Skeletal muscle tissue (tissue), 4 donors: ENCODE measurements around the gene SLC47A1. TPM values are rescaled to one million over a fixed set of nuclear protein-coding genes. Genes with fewer than 3 reads are reported as not detected.

ENCODE experiments used
- H3K27ac ChIP-seq: one replicate; pipeline ENCODE4 v1.7.0; 2013; ENCODE audit warnings: mild to moderate bottlenecking, low read depth, low read length, inconsistent platforms
- H3K27me3 ChIP-seq, 3 donors: one replicate each; pipeline ENCODE4 v1.7.0; 2013; ENCODE audit warnings: low read length in 3 of 3; ENCODE audit not compliant: control insufficient read depth in 3 of 3, insufficient read depth in 3 of 3
- H3K36me3 ChIP-seq, 3 donors: one replicate each; pipeline ENCODE4 v1.7.0; 2013; ENCODE audit warnings: low read length in 3 of 3; ENCODE audit not compliant: control insufficient read depth in 3 of 3, insufficient read depth in 3 of 3
- H3K4me1 ChIP-seq, 3 donors: one replicate each; pipeline ENCODE4 v1.7.0; 2013; ENCODE audit warnings: low read length in 3 of 3, mild to moderate bottlenecking in 3 of 3; ENCODE audit not compliant: control insufficient read depth in 3 of 3, insufficient read depth in 3 of 3
- H3K4me3 ChIP-seq, 3 donors: one replicate each; pipeline ENCODE4 v1.7.0; 2013; ENCODE audit warnings: low read length in 3 of 3
- H3K9ac ChIP-seq, 3 donors: one replicate each; pipeline ENCODE4 v1.7.0; 2013; ENCODE audit warnings: low read length in 3 of 3, mild to moderate bottlenecking in 3 of 3, moderate library complexity in 2 of 3, low read depth in 1 of 3
- H3K9me3 ChIP-seq, 3 donors: one replicate each; pipeline ENCODE4 v1.7.0; 2013; ENCODE audit warnings: low read length in 3 of 3; ENCODE audit not compliant: control insufficient read depth in 3 of 3
- total RNA-seq: library from RNA; depleted of rRNA; stranded (reverse); fragments of >200 nt; gene quantifications from one replicate; pipeline ENCODE4 v1.2.3, GENCODE V29; 2014
- donor health status: Osteomylitis.

The SLC47A1 gene
- total RNA-seq, 1 donor from 2014 or later, result 0.52 TPM

DNA sequence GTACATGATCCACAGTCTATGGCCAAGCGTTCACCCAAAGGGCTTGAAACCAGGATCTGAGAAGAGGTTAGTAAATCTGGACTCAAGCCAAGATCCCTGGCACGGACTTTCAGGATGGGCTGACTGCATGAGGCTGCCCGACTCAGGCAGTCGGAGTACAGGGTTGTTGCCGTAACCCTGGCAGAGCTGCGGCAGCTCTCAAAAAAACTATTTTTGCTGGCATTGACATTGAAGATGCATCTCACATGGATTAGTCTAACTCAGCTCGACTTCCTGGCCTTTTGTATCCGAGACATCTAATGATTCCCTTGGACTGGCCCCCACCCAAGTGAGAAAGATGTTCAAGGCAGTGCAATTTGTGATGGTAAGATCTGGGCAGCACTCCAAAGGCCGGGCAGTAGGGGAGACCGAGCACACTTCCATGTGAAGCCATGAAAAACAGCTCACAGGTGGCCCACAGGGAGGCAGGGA, 6.2 kb downstream of the SLC47A1 start:
- no peaks in the 10 kb centered on the region for H3K9me3 ChIP-seq
- peaks cover 23 to 38% (median 27%) of the 10 kb centered on the region in 3 donors for H3K4me1 ChIP-seq
- no peak overlapping the region for H3K27ac ChIP-seq

DNA sequence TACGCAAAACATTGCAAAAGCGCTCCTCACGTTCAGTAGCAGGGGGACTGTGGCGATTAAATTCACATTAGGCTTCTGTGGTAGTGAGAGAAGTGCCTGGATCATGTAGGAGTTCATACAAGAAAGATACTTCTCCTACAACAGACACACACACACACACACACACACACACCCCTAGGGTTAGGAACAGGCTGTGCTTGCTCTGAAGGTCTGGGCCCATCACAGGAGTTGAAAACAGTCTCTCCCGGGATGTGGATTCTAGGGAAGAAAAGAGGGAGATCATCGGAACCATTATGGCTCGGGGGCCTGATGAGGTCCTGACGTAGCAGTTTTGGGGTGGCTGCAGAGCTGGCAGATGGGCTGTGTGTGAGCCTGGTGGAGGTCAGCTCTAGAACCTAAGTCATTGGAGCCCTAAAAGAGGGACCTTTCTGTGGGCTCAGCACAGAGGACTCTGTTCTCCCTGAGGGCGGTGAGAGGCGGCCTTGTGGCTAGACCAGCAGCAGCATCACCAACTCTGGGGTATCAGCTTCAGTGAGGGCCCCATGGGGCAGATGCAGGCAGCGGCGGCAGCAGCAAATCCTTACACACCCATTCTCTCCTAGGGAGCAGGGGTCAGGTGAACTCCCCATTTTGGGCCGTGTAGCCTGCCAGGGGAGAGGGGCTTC, 7.2 kb downstream of the SLC47A1 start:
- Histone ChIP-seq H3K9me3 (no peaks in the 10 kb centered on the region), H3K36me3 (no peaks in the 10 kb centered on the region), H3K4me3 (no peak overlapping the region), H3K27me3 (no peaks in the 10 kb centered on the region), H3K9ac (no peak overlapping the region), H3K27ac (no peak overlapping the region), H3K4me1 (peaks cover 23 to 37% (median 26%) of the 10 kb centered on the region in 3 donors)

More for the DNA sequence above, 6.2 kb downstream of the SLC47A1 start:
- Histone ChIP-seq H3K27me3 (peaks cover 0 to under 1% (median 0%) of the 10 kb centered on the region in 3 donors), H3K9ac (peak overlapping the region in 1 of 3 donors; percentile 41), H3K4me3 (no peak overlapping the region), H3K36me3 (no peaks in the 10 kb centered on the region)

DNA sequence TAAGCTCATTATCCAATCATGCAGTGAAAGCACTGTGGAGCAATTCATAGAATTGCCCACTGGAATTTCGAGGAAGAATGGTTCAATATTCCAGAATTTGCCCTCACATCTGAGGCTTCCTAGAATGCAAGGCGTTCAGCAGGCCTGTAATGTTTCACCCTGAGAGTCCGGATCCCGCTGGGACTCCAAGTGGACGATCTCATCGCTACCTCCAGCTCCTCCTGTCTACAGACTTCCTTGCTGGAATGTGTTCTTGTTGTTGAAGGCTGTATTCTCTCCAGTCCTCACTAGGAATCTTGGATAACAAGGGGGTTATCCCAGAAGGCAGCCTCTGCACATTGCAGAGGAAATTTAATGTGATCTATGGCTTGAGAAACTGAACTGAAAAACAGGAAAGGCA, 7.8 kb downstream of the SLC47A1 start:
- no peaks in the 10 kb centered on the region for H3K36me3 ChIP-seq
- H3K4me1 ChIP-seq, result peaks cover 23 to 38% (median 26%) of the 10 kb centered on the region in 3 donors
- no peaks in the 10 kb centered on the region for H3K9me3 ChIP-seq
- no peaks in the 10 kb centered on the region for H3K27me3 ChIP-seq
- no peak overlapping the region for H3K9ac ChIP-seq
- H3K27ac ChIP-seq, result no peak overlapping the region
- no peak overlapping the region for H3K4me3 ChIP-seq

DNA sequence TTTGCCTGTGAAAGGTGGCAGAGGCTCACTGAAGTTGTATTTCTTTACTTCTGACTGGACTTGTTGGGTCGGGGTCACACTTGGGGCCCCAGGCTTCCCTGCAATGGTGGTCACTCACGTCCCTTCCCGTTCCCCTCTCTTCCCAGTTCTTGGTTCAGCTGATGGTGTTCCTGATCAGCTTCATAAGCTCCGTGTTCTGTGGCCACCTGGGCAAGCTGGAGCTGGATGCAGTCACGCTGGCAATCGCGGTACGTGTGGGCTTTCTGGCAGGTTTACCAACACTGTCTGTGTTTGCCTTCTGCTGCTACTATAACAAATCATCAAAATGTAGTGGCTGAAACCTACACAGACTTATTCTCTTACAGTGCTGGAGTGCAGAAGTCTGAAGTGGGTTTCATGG, 8.6 kb downstream of the SLC47A1 start:
- Histone ChIP-seq H3K9me3 (no peaks in the 10 kb centered on the region), H3K36me3 (no peaks in the 10 kb centered on the region), H3K27ac (no peak overlapping the region), H3K4me1 (peaks cover 20 to 35% (median 21%) of the 10 kb centered on the region in 3 donors), H3K9ac (no peak overlapping the region), H3K4me3 (no peak overlapping the region), H3K27me3 (no peaks in the 10 kb centered on the region)

DNA sequence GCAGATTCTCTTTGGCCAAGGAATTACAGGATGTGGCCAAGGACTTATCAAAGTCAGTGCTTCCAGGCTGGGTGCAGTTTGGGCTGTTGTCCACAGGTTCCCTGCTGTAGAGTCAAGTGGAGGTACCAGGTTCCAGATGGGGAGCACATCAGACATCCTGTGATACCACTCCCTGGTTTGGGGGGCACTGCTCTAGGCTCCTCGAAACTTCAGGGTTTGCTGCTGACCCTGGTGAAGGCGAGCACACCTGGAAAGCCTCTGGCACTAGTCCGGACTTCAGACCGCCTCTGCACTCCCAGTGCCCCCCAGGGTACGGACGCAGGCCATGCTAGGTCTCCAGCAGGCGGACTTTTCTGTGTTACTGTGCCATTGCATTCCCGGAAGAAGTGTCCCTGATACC, 10.7 kb downstream of the SLC47A1 start:
- peaks cover 0 to 6% (median 0%) of the 10 kb centered on the region in 3 donors for H3K36me3 ChIP-seq
- no peak overlapping the region for H3K27ac ChIP-seq

DNA sequence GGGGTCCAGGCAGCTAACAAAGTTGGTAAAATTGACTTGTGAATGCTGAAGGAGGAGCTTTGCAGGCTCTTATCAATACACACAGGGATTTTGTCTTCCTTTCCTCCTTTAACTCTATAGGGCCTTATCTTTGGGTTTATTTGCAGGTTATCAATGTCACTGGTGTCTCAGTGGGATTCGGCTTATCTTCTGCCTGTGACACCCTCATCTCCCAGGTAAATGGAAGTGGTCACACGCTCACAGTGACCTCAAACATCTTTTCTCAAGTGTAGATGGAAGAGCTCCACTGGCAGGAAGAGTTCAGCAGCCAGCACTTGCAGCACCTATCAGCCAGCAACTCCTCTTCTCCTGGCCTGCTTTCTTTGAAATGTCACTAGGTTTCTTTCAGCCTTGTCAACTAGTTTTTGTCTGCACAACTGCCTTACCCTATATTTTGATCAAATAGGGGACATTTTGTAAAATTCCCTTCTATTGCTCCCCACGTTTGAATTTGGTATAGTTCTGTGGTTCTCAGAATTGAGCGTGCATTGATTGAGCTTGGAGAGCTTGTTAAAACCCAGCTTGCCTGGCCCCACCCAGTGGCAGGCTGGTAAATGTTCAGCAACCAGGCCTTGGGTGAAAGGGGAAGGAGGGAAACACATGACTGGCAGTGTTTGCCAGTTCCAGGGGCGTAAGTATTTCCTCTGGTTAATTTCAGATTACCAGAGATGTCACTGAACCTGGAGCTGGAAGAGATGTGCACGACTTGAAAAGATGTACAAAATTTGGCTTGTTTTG, 12.8 kb downstream of the SLC47A1 start:
- H3K4me1 ChIP-seq, result peaks cover 0 to 11% (median 0%) of the 10 kb centered on the region in 3 donors
- H3K27me3 ChIP-seq, result no peaks in the 10 kb centered on the region
- H3K36me3 ChIP-seq, result peaks cover 0 to 11% (median 0%) of the 10 kb centered on the region in 3 donors
- H3K9ac ChIP-seq, result peak overlapping the region in 1 of 3 donors; percentile 33
- H3K9me3 ChIP-seq, result no peaks in the 10 kb centered on the region
- H3K4me3 ChIP-seq, result no peak overlapping the region
- no peak overlapping the region for H3K27ac ChIP-seq

More for the DNA sequence above, 10.7 kb downstream of the SLC47A1 start:
- Histone ChIP-seq H3K27me3 (no peaks in the 10 kb centered on the region), H3K4me3 (no peak overlapping the region), H3K9me3 (no peaks in the 10 kb centered on the region), H3K9ac (no peak overlapping the region), H3K4me1 (peaks cover 0 to 15% (median 0%) of the 10 kb centered on the region in 3 donors)

DNA sequence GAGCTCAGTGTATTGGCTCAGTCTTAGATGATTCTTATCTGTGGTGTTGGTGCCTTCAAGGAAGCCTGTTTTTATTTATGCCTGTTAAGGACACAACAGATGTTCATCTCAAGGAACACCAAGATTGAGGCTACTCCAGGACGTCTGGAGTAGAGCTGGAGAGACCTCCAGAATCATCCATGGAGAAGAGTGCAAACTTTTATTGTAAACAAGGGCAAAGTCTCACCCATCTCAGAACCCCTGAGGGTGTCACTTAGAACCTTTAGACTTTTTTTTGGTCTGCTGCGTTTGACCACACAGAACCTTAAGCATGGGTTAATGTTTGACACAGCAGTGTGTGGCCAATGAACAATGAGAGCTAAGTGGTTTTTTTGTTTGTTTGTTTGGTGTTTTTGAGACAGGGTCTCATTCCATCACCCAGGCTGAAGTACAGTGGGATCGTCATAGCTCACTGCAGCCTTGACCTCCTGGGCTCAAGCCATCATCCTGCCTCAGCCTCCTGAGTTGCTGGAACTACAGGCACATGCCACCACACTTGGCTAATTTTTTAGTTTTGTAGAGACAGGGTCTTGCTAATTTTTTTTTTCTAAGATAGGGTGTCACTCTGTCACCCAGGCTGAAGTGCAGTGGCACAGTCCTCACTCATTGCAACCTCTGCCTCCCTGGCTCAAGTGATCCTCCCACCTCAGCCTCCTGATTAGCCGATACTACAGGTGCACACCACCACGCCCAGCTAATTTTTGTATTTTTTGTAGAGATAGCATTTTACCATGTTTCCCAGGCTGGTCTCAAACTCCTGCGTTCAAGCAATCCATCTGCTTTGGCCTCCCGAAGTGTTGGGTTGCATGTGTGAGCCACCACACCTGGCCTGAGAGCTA, 16.3 kb downstream of the SLC47A1 start:
- peaks cover 0 to 17% (median 0%) of the 10 kb centered on the region in 3 donors for H3K36me3 ChIP-seq
- peaks cover 0 to 7% (median 0%) of the 10 kb centered on the region in 3 donors for H3K4me1 ChIP-seq

DNA sequence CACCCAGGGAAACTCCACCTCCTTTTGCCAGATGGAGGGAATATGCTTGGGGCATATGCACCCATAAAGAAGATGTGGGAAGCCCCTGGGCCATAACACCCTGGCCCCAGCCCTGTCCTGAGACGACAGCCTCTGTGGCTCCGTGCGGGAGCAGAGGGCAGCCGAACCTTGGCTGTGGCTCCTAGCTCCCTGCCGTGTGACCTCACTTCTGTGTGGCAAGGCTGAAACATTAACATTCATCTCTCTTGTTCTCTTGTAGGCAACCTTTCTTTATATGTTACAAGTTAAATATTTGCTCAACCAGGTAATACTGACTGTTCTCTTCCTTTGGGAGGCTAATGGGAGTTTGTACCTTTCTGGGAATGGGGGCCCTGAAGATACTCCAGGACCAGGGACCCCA, 17.5 kb downstream of the SLC47A1 start:
- peaks cover 0 to 22% (median 4%) of the 10 kb centered on the region in 3 donors for H3K36me3 ChIP-seq
- H3K27me3 ChIP-seq, result no peaks in the 10 kb centered on the region
- H3K9me3 ChIP-seq, result no peaks in the 10 kb centered on the region
- H3K27ac ChIP-seq, result no peak overlapping the region
- peaks cover 0 to 7% (median 0%) of the 10 kb centered on the region in 3 donors for H3K4me1 ChIP-seq
- no peak overlapping the region for H3K4me3 ChIP-seq
- H3K9ac ChIP-seq, result no peak overlapping the region

More for the DNA sequence above, 16.3 kb downstream of the SLC47A1 start:
- H3K27me3 ChIP-seq, result no peaks in the 10 kb centered on the region
- H3K9ac ChIP-seq, result no peak overlapping the region
- no peaks in the 10 kb centered on the region for H3K9me3 ChIP-seq
- H3K4me3 ChIP-seq, result no peak overlapping the region
- H3K27ac ChIP-seq, result no peak overlapping the region

DNA sequence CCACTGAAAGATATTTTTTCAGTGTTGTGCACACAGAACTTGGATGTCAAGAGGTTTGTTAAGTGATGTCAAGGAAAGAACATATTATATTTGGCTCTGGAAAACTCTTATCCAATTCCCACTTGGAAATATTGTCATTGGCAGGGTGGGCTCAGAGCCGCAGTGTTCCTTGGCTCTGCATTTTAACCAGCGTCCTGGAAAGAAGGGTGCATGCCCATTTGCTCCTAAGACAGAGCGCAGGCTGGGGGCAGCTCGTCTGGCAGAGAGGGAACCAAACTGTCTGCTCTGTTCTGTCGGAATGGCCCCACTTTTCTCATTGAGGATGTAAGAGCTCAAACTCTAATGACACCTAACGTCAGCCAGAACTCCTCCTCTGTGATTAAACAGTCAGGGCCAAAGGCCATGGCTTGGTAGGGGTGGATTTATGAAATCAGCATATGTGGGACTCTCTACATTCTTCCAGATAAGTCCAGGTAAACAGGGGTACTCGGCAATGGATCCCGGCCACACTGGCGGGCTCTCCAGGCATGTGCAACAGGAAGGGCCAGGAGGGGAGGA, 18.0 kb downstream of the SLC47A1 start:
- peaks cover 0 to 23% (median 7%) of the 10 kb centered on the region in 3 donors for H3K36me3 ChIP-seq
- H3K4me1 ChIP-seq, result peaks cover 0 to 2% (median 0%) of the 10 kb centered on the region in 3 donors
- H3K27ac ChIP-seq, result no peak overlapping the region
- no peak overlapping the region for H3K4me3 ChIP-seq
- no peaks in the 10 kb centered on the region for H3K27me3 ChIP-seq
- H3K9ac ChIP-seq, result no peak overlapping the region
- H3K9me3 ChIP-seq, result no peaks in the 10 kb centered on the region
